DND-41 (cell line): Measurements from ENCODE around the gene USP9Y.

Source experiments
- ATAC-seq: fragments of 200-7000 bp; cut with Tn5 transposase; 3 replicates; pipeline ENCODE4 v1.9.1; 2021; ENCODE audit warnings: low read depth; ENCODE audit not compliant: insufficient read depth
- DNase-seq: peaks from one replicate; pipeline ENCODE4 v3.0.0-alpha.2; 2020
- H2AFZ ChIP-seq: 2 replicates; pipeline ENCODE4 v1.6.0; 2012; ENCODE audit warnings: low read depth, low read length
- H3K27ac ChIP-seq: 2 replicates; pipeline ENCODE4 v1.5.1; 2012; ENCODE audit warnings: low read length, inconsistent platforms
- H3K27me3 ChIP-seq: fragments of 200-600 bp; sonication (generic); 2 replicates; pipeline ENCODE4 v1.6.0; 2012; ENCODE audit warnings: low read length, mild to moderate bottlenecking, inconsistent platforms; ENCODE audit not compliant: insufficient read depth, poor library complexity
- H3K36me3 ChIP-seq: 2 replicates; pipeline ENCODE4 v1.5.1; 2012; ENCODE audit warnings: low read length, inconsistent platforms; ENCODE audit not compliant: insufficient read depth
- H3K4me1 ChIP-seq: 2 replicates; pipeline ENCODE4 v1.5.1; 2012; ENCODE audit warnings: mild to moderate bottlenecking, low read length; ENCODE audit not compliant: insufficient read depth
- H3K4me2 ChIP-seq: 2 replicates; pipeline ENCODE4 v1.6.0; 2012; ENCODE audit warnings: mild to moderate bottlenecking, moderate library complexity, low read length, inconsistent platforms; ENCODE audit not compliant: insufficient read depth
- H3K4me3 ChIP-seq, 2 experiments: fragments of 200-600 bp in 1 of 2; shearing (Covaris generic) in 1 of 2; 2 replicates each; pipeline ENCODE4 v1.5.1; 2012 to 2016; ENCODE audit warnings: inconsistent platforms in 2 of 2, low read length in 2 of 2, mild to moderate bottlenecking in 2 of 2, low read depth in 1 of 2, moderate library complexity in 1 of 2
- H3K79me2 ChIP-seq: 2 replicates; pipeline ENCODE4 v1.6.0; 2012; ENCODE audit warnings: low read length, inconsistent platforms; ENCODE audit not compliant: insufficient read depth
- H3K9ac ChIP-seq: 2 replicates; pipeline ENCODE4 v1.6.0; 2012; ENCODE audit warnings: low read depth, mild to moderate bottlenecking, inconsistent platforms, low read length, moderate library complexity
- H3K9me3 ChIP-seq: 2 replicates; pipeline ENCODE4 v1.5.1; 2012; ENCODE audit warnings: low read length, moderate library complexity, mild to moderate bottlenecking, inconsistent platforms; ENCODE audit not compliant: insufficient read depth, severe bottlenecking
- H4K20me1 ChIP-seq: 2 replicates; pipeline ENCODE4 v1.6.0; 2012; ENCODE audit warnings: low read length; ENCODE audit not compliant: insufficient read depth
- EZH2 ChIP-seq: IDR thresholded peaks from 3 replicates; pipeline ENCODE4 v1.6.1; 2012; ENCODE audit warnings: borderline replicate concordance, low read depth, mild to moderate bottlenecking, moderate library complexity, low read length, inconsistent platforms; ENCODE audit not compliant: severe bottlenecking
- TF ChIP-seq, protein P1 (sequence below): IDR thresholded peaks from 2 replicates; pipeline ENCODE4 v1.5.1; 2012; ENCODE audit warnings: borderline replicate concordance, low read length, moderate library complexity, mild to moderate bottlenecking; ENCODE audit not compliant: poor library complexity, severe bottlenecking; ENCODE audit errors: extremely low read depth

Gene USP9Y

DNA sequence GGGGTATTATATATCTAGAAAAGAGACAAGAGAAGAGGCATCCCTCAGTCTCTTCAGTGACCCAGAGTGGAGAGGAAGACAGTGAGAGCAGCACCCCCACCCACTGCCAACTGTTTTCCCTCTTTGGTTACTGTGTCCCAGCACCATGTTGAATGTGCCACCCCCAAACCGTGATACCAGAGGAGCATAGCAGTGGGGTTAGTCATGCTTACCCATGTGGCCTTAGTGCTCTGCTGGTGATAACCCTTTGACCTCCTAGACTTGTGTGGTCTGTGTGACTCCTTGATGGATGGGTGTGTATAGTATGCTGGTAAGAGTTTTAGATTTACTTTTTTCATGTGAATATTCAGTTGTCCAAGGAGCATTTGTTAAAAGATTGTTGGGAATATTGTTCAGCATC, 48.3 kb downstream of the USP9Y start:
- Histone ChIP-seq H3K4me3 (no peak overlapping the region), H3K27ac (no peak overlapping the region), H2AFZ (no peak overlapping the region), H3K4me2 (no peak overlapping the region), H3K79me2 (no peaks in the 10 kb centered on the region), H3K4me1 (no peaks in the 10 kb centered on the region), H3K9ac (no peak overlapping the region), H3K9me3 (no peaks in the 10 kb centered on the region), H3K36me3 (peaks cover 25% of the 10 kb centered on the region; the same call in 1 of the 2 replicates), H3K27me3 (no peaks in the 10 kb centered on the region), H4K20me1 (no peaks in the 10 kb centered on the region)
- TF ChIP-seq, protein P1, sequence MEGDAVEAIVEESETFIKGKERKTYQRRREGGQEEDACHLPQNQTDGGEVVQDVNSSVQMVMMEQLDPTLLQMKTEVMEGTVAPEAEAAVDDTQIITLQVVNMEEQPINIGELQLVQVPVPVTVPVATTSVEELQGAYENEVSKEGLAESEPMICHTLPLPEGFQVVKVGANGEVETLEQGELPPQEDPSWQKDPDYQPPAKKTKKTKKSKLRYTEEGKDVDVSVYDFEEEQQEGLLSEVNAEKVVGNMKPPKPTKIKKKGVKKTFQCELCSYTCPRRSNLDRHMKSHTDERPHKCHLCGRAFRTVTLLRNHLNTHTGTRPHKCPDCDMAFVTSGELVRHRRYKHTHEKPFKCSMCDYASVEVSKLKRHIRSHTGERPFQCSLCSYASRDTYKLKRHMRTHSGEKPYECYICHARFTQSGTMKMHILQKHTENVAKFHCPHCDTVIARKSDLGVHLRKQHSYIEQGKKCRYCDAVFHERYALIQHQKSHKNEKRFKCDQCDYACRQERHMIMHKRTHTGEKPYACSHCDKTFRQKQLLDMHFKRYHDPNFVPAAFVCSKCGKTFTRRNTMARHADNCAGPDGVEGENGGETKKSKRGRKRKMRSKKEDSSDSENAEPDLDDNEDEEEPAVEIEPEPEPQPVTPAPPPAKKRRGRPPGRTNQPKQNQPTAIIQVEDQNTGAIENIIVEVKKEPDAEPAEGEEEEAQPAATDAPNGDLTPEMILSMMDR: no peak
- TF ChIP-seq EZH2: no peak
- ATAC-seq: no peak
- no peak for DNase-seq

DNA sequence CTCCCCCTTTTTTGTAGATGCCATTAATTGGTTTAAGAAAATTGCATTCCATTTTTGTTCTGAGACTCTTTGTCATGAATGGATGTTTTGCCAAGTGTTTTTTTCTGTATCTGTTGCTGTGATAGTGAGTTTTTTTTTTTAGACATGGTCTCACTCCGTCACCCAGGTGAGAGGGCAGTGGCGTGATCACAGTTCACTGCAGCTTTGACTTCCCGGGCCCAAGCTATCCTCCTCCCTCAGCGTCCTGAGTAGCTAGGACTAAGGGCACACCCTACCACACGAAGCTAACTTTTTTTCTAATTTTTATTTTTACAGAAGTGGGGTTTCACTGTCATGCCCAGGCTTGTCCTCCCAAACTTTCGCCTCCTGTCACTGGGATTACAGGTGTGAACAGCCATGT, 51.8 kb downstream of the USP9Y start:
- ATAC-seq (no peak), DNase-seq (no peak)
- H3K27me3 ChIP-seq: no peaks in the 10 kb centered on the region
- no peaks in the 10 kb centered on the region for H3K9me3 ChIP-seq
- TF ChIP-seq, protein P1: no peak
- TF ChIP-seq EZH2: no peak
- no peak overlapping the region for H3K27ac ChIP-seq
- no peaks in the 10 kb centered on the region for H4K20me1 ChIP-seq
- H3K4me1 ChIP-seq: no peaks in the 10 kb centered on the region
- peaks cover 29% of the 10 kb centered on the region; the same call in 1 of the 2 replicates for H3K36me3 ChIP-seq
- H3K4me3 ChIP-seq: no peak overlapping the region
- H3K79me2 ChIP-seq: no peaks in the 10 kb centered on the region
- H2AFZ ChIP-seq: no peak overlapping the region
- no peak overlapping the region for H3K9ac ChIP-seq
- no peak overlapping the region for H3K4me2 ChIP-seq

DNA sequence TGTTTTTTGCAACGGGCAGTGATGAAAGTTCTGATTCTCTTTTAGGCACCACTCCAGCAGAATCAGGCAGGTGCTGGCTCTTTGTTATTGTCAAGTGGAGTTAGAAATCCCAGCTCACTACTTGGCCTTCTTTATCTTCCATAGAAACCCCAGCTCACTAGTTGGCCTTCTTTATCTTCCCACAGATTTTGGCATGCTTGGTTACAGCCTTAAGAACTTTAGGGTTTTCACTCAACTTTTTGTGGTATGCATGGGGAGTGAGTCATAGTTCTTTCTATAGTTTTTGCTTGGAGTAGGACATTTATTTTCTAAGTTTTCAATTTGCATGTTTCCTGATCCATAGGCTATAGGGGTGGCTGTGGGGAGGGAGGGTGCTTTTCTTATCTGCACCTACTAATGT, 55.0 kb downstream of the USP9Y start:
- TF ChIP-seq EZH2: no peak
- TF ChIP-seq, protein P1: no peak
- Histone ChIP-seq H3K4me1 (no peaks in the 10 kb centered on the region), H3K27ac (no peak overlapping the region), H4K20me1 (no peaks in the 10 kb centered on the region), H3K4me2 (no peak overlapping the region), H3K27me3 (no peaks in the 10 kb centered on the region), H3K4me3 (no peak overlapping the region), H3K79me2 (no peaks in the 10 kb centered on the region), H3K9me3 (no peaks in the 10 kb centered on the region), H3K36me3 (peaks cover 25% of the 10 kb centered on the region; the same call in 1 of the 2 replicates), H3K9ac (no peak overlapping the region), H2AFZ (no peak overlapping the region)
- ATAC-seq: no peak
- DNase-seq: no peak

DNA sequence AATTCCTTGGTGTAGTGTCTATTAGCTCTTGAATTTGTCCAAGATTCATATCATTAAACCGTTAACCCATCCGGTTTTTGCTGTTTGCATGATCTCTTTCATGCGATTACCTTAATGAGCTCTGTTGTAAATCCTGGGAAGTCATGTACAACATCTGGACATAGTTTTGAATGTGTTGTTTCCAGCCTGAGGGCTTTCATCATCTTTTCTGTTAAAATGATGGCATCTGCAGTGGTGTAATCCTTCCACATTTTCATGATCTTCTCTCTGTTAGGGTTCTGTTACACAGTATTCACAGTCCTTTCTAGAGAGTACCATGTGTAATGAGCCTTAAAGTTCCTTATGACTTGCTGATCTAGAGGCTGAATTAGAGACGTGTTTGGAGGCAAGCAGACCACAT, 64.9 kb downstream of the USP9Y start:
- H3K36me3 ChIP-seq: peaks cover 15% of the 10 kb centered on the region
- H4K20me1 ChIP-seq: no peaks in the 10 kb centered on the region
- no peaks in the 10 kb centered on the region for H3K4me1 ChIP-seq
- no peaks in the 10 kb centered on the region for H3K27me3 ChIP-seq
- no peak overlapping the region for H3K4me2 ChIP-seq
- TF ChIP-seq, protein P1: no peak
- no peak for TF ChIP-seq EZH2
- H2AFZ ChIP-seq: no peak overlapping the region
- ATAC-seq (no peak), DNase-seq (no peak)
- H3K9ac ChIP-seq: no peak overlapping the region
- no peaks in the 10 kb centered on the region for H3K9me3 ChIP-seq
- H3K79me2 ChIP-seq: no peaks in the 10 kb centered on the region
- no peak overlapping the region for H3K27ac ChIP-seq
- H3K4me3 ChIP-seq: no peak overlapping the region
